GM12801 (cell line): ENCODE measurements around the gene IL10RB.

Source experiments
- TF ChIP-seq, protein P1 (sequence below): IDR thresholded peaks from one replicate; pipeline ENCODE4 v1.5.1; 2011; ENCODE audit warnings: control low read depth; ENCODE audit not compliant: insufficient read length; ENCODE audit errors: extremely low read depth

The IL10RB gene

DNA sequence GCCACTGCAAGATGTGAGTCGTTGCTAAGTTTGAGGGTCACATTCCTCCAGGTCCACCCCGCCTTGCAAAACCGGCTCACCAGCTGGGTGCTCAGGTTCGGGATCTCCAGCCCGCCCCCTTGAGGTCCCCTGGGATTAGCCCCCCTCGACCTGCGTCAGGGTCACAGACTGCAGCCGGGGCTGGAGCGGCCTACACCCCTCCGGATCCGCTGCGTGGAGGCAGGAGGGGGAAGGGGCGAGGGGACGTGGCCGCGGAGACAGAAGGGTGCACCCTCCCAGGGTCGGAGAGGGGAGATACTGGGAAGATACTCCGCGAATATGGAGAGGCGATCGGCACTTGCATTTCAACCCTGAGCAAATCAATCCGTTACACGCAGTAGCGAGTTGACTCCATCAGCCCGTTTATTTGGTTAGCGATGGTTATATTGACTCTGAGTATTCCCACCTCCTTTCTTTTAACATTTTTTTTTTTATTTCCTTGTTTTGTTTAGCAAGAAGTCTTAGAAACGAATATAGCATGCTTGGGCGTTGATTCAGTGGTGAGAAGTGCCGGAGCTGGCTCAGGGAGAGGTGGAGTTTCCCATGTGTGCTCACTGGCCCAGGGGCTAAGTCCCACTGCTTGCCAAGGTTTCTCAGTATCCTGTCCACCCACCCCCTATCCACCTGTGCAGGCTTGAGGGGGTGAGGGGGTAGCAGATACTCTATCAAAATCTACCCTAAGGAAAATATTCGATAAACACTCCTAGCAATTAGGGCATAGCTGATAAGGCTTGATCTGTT is 35.4 kb upstream of the IL10RB start:
- TF ChIP-seq, protein P1, sequence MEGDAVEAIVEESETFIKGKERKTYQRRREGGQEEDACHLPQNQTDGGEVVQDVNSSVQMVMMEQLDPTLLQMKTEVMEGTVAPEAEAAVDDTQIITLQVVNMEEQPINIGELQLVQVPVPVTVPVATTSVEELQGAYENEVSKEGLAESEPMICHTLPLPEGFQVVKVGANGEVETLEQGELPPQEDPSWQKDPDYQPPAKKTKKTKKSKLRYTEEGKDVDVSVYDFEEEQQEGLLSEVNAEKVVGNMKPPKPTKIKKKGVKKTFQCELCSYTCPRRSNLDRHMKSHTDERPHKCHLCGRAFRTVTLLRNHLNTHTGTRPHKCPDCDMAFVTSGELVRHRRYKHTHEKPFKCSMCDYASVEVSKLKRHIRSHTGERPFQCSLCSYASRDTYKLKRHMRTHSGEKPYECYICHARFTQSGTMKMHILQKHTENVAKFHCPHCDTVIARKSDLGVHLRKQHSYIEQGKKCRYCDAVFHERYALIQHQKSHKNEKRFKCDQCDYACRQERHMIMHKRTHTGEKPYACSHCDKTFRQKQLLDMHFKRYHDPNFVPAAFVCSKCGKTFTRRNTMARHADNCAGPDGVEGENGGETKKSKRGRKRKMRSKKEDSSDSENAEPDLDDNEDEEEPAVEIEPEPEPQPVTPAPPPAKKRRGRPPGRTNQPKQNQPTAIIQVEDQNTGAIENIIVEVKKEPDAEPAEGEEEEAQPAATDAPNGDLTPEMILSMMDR = no peak

DNA sequence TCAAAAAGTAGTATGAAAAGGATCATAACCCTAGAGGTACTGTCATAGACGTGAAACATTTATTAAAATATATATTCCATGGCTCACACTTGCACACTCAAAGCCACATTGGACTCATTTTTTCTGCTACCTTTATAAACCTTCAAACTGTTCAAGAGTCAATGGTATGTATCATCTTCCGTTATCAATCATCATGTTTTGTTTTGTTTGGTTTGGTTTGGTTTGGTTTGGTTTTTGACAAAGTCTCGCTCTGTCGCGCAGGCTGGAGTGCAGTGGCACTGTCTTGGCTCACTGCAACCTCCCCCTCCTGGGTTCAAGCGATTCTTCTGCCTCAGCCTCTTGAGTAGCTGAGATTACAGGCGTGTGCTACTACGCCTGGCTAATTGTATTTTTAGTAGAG is 34.6 kb upstream of the IL10RB start:
- TF ChIP-seq, protein P1 = no peak

DNA sequence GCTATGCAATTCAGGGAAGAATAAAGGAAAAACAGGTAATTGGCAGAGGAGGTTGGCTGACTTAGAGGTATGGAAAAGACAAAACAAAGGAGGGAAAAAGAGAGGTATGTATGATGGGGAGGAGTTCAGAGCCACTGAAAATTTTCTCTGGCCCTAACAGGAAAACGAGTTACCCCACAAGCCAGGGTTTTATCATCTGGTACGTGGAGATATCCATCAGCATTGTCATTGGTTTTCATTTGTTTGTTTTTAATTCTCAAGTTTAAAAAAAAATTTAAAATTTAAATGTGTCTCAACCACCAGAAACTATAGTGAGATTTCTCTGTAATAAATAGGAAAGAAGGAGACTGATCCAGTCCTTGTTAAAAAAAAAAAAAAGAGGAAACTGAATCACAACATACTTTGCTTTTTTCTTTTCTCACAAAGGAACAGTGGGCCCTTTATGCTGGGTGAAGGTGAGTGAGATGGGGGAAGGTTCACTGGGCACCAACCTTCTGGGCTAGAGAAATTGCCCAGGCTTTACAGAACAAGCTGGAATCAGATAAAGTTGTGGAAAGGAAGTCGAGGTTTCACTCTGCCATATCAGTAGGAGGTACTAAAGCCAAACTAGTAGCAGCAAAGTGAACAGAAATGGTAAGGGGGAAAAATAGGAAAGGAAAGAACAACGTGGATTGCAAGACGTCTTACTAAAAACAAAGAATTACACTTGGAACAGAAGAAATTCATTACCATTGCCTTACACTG is 33.7 kb upstream of the IL10RB start:
- TF ChIP-seq, protein P1 = no peak

DNA sequence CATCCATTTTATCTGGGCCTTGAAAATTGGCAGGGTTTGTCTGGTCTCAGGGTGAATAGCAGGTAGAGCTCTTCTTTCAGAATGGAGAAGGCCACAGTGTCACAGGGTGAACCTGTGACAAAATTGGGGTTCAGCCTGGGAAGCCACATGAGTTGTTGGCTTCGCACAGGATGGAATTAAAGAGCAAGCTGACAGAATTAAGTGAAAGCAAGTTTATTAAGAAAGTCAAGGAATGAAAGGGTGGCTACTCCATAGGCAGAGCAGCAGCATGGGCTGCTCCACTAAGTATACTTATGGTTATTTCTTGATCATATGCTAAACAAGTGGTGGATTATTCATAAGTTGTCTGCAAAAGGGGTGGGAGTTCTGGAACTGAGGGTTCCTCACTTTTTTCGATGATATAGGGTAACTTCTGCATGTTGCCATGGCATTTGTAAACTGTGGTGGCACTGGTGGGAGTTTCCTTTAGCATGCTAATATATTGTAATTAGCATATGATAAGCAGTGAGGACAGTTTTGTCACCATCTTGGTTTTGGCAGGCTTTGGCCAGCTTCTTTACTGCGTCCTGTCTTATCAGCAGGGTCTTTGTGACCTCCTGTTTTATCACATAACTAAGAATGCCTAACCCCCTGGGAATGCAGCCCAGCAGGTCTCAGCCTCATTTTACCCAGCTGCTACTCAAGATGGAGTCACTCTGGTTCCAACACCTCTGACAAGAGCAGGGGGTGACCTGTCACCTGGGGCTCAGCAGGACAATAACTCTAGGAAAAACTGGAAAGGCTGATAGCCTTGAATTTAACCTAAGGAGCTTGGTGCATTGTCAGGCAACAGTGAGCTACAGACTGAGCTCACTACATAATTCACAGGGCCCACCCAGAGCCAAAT is 31.3 kb upstream of the IL10RB start:
- TF ChIP-seq, protein P1 = no peak

DNA sequence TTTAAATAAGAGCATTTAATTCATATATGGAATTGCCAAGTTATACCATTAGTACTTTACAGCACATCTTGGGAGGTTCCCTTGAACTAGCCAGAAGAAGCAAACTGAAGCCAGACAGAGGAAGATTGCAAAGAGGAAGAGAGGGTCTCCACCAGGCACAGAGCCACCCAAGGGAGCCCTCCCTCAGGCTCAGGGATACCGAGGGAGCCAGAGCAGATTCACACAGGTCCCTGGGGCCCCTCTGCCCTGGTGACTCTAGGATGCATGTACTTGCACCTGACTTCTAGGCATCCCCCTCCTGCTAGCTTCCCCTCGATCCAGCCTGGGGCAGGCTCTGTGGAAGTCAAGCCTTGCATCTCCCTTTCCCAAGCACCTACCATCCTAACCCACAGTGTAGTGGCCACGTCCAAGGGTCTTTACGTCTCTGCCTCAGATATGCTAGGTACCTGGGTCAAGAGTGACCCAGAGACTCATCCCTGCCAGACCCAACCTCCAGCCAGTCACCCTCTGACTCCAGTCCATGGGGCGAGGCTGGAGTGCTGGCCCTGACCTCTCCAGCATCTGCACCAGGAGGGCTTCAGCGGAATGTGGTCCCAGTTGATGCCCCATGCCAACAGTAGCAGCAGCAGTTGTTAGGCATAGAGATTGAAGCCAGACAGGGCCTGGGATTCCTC is 30.0 kb upstream of the IL10RB start:
- TF ChIP-seq, protein P1 = no peak

DNA sequence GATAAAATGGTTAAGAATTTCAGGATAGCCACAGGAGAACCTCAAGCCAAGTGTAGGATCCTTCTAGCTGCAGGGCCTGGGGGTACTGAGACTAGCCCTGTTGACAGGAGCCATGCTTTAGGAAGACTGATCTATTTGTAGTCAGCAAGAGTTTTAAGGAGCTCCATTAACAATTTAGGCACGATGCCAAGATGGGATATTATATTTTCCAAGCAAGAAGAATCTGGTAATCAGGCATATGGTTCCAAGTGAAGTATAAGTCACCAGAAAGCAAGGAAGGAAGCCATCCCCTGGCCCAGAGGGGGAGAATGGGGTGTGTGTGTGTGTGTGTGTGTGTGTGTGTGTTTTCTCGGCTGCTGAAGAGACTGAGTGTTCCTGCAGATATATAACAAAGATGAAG is 29.4 kb upstream of the IL10RB start:
- TF ChIP-seq, protein P1 = no peak
